NCI-H146 (cell line): ENCODE results near the gene BIRC3.

Source experiments
- DNase-seq: peaks from one replicate; lab custom pipeline; 2025; lab: John Stamatoyannopoulos, UW

Gene BIRC3

DNA sequence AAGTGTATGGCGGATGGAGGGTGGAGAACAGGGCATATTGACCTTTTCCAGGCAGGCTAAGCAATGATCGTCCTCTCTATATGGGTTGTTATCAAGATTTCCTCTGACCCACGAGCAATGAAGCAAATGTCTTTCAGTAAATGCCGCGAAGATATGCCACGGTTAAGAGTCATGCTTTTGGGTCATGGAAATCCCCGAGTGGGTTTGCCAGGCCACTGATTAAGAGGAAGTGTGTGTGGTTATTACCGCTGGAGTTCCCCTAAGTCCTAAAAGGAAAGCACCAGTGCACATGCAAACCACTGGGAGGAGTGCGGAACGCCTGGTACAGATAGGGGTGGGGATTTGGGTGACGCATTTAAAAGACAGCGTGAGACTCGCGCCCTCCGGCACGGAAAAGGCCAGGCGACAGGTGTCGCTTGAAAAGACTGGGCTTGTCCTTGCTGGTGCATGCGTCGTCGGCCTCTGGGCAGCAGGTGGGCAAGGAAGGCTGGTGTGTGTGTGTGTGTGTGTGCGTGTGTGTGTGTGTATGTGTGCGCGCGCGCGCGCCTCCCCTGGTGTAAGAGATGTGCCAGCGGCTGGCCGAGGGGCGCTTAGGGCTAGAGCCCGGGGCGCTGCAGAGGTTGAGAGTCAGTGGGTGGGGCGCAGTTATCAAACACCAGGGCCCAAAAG is at the start of gene BIRC3:
Gene BIRC3, plus strand, starts transcription at position 386 of the 669 bp plus-strand sequence. CDS start 7,026 bp downstream, outside the sequence.
- peak; percentile 98 for DNase-seq

DNA sequence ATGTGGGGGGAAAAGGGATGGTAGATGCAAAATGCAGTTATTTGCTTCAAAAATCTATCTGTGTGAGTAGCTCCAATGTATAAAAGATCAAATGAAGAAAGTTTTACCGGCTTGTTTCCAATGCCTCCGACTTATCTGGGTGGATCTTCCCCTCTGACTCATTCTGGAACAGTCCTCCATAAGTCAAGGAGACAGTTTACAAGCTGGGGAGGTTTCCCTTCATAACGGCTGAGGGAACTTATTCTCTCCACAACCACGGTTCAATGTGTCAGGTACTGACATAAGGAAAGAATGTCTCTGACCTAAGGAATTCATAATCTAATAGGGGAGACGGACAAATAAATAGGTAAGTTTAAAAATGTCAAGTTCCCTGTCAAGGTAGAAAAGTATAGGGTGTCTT is 49.7 kb upstream of the BIRC3 start:
- DNase-seq, result no peak

DNA sequence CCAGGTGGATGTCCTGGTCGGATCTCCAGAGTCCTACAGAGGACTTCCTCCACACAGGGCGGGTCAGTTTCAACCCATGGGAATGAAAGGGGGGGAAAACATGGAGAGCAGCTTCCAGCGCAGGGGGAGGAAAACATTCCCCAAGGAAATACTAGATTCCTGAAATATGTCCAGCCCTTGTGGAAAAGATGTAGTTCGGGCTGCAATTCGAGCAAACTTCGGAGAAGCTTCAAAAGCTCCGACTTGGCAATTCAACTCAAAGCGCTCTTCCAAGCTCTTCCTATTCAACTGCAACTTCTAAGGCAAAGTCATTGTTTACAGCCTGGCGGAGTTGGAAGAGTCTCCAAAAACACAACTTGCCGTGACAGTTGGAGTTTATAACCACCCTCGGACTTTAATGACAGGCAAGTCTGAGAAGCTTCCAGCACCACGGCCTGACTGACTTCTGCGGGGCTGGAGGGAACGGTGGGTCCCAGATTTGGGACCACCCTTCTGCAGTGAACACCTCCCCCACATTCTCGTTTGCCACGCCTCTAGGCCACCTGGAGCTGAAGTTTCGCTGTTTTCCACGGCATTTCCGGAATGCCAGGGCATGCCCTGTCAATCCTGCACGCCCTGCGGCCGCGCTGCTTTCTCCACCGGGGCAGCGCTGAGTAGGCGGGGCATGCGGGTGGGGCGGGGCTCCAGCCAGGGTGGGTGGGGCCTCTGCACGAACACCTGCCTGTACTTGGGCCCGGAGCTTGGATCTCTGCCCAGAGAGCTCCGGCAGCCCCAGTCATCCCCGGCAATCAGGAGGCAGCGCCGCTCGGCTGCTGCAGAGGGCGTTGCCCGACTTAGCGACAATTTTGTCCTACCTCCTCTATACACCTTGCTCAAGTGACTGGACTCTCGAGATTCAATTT is 49.0 kb upstream of the BIRC3 start:
- peak; percentile 88 for DNase-seq

DNA sequence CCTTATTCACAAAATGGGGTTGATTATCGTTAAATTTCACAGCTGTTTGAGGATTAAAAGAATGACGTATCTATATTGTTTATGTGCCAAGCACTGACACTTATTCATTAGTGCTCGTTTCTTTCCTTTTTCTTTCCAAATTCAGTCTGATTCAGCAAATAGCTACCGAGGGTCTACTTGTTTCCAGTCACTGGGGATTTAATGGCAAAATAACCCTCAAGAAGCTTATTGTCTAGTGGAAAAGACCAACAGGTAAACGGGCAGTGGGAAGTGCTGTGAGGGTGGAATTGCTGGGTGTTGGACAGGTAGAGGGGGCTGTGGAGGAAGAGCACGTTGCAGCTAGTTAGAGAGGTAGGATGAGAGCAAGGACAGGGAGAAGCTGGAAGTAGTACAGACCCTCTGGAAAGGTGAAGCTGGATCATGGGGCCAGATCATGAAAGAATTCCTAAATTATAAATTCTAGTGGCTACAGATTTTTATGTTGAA is 48.3 kb upstream of the BIRC3 start:
- no peak for DNase-seq

- DNase-seq, result no peak
These were observed 47.4 kb upstream of the BIRC3 start for GRCh38 chr11:102269927-102270326.

DNA sequence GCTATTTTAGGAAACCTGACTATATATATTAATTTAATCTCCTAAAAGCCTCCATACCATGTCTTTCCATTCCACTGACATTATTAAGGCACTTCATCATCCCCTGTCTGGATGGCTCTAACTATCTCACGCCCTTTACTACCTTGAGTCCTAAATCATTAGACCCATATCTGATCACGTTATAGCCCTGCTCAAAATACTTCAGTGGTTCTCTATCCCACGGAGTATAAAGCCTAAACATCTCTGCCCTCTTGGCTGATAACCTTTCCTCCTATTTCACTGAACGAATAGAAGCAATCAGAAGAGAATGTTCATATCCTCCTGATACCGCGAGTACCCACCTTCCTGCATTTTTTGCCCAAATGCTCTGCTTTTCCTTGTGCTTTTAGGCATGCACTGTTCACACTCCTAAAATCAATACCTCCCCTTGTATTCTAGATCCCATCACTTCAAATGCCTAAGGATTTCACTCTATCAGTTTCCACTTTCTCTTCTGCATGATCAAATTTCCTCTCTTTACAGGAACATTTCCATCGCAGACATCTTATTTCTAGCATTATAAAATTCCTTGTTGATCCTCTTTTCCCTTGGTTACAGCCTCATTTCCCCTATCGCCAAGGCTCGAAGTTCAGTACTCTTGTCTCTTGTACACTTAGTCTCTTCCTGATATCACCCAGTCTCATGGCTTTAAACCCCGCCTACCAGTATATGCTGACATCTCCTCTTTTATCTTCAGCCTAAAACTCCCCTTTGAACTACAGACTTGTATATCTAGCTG is 45.0 kb upstream of the BIRC3 start:
- no peak for DNase-seq

DNA sequence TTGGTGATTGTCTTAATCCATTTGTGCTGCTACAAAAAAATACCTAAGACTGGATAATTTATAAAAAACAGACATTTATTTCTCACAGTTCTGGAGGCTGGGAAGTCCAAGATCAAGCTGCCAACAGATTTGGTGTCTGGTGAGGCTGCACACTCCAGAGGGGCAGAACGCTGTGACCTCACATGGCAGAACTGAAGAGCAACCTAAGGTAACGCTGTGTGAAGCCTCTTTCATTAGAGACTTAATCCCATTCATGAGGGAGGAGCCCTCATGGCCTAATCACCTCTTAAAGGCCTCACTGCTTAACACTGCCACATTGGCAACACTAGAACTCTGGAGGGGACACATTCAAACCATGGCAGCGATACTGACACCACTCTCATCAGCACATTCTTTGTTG is 42.7 kb upstream of the BIRC3 start:
- no peak for DNase-seq

GRCh38 chr11:102276362-102276761 is 40.9 kb upstream of the BIRC3 start:
- no peak for DNase-seq

DNA sequence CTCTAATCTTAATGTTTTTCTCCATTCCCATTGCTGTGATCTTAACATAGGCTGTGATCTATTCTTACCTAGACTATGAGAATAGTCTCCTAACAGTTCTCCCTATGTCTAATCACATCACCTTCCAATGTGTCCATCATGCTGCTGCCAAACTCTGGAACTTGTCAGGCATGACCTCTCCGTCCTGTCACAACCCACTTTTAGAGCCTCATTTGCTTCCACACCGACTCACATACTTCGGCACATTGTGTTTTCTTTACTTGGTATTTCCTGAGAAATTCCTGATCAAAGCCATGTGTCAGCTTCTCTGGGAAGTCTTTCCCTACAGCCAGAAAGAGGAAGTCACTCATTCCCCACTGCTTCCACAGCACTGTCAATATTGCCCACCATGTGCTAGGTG is 40.5 kb upstream of the BIRC3 start:
- DNase-seq, result no peak

DNA sequence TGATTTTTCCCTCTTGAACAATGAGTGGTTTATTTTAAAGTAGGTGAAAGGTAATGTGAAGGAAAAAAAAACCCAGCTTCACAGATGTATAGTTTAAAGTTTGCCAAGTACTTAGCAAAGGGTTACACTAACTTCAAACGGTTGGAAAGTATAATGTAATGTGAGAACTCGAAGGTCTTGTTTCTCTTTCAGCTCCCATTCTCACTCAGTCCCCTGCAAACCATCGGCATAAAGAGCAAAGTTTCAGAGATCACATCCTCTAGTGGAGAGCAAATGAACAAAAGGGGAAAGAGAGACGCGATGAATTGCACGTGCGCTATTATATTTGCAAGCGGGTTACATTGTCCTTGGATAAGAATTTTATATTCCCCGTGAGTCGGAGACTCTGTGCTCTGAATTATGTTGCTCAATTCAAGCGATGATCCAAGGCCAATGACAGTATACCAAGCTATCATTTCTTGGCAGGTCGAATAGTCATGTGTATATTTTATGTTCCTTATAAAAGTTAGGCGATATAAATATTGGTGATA is 37.6 kb upstream of the BIRC3 start:
- DNase-seq, result no peak

GRCh38 chr11:102280245-102280833 is 36.9 kb upstream of the BIRC3 start:
- no peak for DNase-seq

DNA sequence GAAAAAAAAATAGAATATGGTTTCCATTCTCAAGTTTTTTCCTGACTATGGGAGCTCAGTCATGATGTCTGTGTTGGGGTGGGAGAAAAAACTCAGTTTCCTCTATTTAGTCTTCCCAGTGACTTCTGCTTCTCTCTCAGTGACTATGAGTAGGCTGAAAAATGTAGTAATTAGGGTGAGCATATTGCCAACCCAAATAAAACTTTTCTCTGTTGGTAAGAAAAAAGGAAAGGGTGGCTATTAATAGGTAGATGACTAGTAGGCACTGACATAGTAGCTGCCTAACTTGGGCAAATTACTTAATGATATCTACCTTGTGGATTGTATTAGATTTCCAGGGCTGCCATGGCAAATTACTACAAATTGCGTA is 34.2 kb upstream of the BIRC3 start:
- DNase-seq, result no peak

DNA sequence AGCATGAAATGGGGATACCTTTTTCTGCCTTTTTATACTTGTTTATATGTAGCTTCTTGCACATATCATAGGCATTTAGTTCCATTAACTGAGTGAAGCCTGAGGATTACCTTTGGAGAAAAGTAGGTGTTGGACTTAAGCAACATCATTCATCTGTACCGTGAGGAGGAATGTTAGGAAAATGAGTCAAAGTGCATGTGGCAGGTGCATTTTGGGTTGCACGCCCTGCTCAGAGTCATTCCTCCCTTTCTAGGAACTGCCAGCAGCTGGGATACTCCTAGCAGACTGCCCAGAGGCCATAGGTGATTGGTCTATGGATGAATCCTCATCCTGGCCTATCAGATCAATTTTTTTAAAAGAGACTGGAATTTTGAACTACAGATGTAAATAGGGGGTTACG is 33.3 kb upstream of the BIRC3 start:
- DNase-seq, result no peak

DNA sequence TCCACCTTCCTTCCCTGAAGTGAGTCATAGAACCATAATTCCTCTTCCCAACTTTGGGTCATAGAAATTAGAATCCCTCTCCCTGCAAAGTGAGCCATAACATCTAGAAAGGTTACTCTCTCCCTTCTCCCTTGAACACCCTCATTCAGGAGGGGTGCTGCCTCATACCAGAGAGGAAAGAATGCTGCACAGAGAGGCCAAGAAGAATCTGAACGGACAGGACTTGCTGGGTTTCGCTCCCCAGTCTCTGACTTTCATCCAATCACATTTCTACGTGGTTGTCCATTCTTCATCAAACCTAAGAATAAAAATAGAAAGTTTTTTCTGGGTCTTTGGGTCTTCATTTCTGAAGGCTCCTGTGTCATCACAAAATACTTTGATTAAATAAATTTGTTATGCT is 31.0 kb upstream of the BIRC3 start:
- DNase-seq, result no peak

- DNase-seq, result peak; percentile 83
These were observed 29.1 kb upstream of the BIRC3 start for GRCh38 chr11:102287964-102288724.

DNA sequence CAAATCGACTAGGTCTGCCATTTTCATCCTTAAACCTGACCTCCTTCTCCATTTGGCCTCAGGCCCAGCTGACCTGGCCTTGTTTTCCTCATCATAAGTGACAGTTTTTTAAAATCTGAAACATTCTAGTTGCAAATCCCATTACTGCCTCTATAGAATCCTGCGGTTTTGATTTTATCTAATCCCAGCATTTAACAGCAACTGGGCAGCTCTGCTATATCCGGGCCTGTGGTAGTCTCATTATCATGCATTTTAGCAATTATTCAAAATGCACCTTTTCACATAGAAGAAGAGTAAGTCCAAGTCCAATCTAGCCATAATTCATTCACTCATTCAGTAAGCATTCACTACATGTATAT is 28.6 kb upstream of the BIRC3 start:
- no peak for DNase-seq

DNA sequence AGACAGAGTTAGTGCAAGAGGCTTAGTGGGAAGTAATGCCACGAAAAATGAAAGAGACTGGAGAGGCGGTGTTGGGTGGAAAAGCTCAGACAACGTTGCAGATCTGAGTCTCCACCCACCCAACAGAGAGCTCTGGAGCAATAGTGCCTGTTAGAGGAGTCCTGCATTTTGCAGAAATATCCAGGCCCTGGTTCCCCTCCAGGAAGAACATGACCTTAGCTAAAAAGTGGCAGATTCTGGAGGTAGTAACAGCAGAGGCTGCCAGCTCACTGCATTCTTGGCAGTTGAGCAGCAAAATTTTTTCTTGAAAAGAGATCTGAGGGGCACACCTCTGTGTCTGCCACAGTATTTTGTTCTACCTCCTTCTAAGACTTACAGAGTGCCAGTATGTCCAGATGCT is 27.7 kb upstream of the BIRC3 start:
- no peak for DNase-seq

- no peak for DNase-seq
These were observed 25.5 kb upstream of the BIRC3 start for GRCh38 chr11:102291831-102292230.

GRCh38 chr11:102292933-102293332 is 24.4 kb upstream of the BIRC3 start:
- DNase-seq, result no peak

GRCh38 chr11:102293873-102294601 is 23.2 kb upstream of the BIRC3 start:
- DNase-seq, result peak; percentile 50

GRCh38 chr11:102295045-102295444 is 22.2 kb upstream of the BIRC3 start:
- no peak for DNase-seq
